Astrocyte (in vitro differentiated cells and primary cell): ENCODE data around the gene GAS2L1. TPM values are rescaled to one million over a fixed set of nuclear protein-coding genes. Genes with fewer than 3 reads are reported as not detected.

ENCODE experiments used
- DNase-seq: peaks from one replicate; pipeline ENCODE4 v3.0.0-alpha.2; 2010; ENCODE audit warnings: low read depth
- FAIRE-seq: peaks from 2 replicates; lab custom pipeline; 2011; peaks lifted over from hg19 to GRCh38; lab: Jason Lieb, UNC
- H2AFZ ChIP-seq: 2 replicates; pipeline ENCODE4 v1.6.0; 2012; ENCODE audit warnings: low read depth, low read length, inconsistent platforms
- H3K27ac ChIP-seq: 2 replicates; pipeline ENCODE4 v1.5.1; 2011; ENCODE audit warnings: low read depth, low read length, inconsistent platforms
- H3K27me3 ChIP-seq: 2 replicates; pipeline ENCODE4 v1.6.0; 2011; ENCODE audit warnings: low read length, inconsistent platforms; ENCODE audit not compliant: insufficient read depth
- H3K36me3 ChIP-seq: 2 replicates; pipeline ENCODE4 v1.5.1; 2011; ENCODE audit warnings: low read length, inconsistent platforms; ENCODE audit not compliant: insufficient read depth
- H3K4me1 ChIP-seq: 2 replicates; pipeline ENCODE4 v1.5.1; 2011; ENCODE audit warnings: low read length, inconsistent platforms; ENCODE audit not compliant: insufficient read depth
- H3K4me2 ChIP-seq: 2 replicates; pipeline ENCODE4 v1.6.0; 2012; ENCODE audit warnings: low read length, inconsistent platforms
- H3K4me3 ChIP-seq: 2 replicates; pipeline ENCODE4 v1.5.1; 2011; ENCODE audit warnings: low read depth, mild to moderate bottlenecking, low read length, inconsistent platforms; ENCODE audit not compliant: insufficient read depth
- H3K79me2 ChIP-seq: 2 replicates; pipeline ENCODE4 v1.6.0; 2012; ENCODE audit warnings: mild to moderate bottlenecking, low read length, inconsistent platforms; ENCODE audit not compliant: insufficient read depth
- H3K9ac ChIP-seq: 2 replicates; pipeline ENCODE4 v1.6.0; 2012; ENCODE audit warnings: mild to moderate bottlenecking, low read length, inconsistent platforms
- H3K9me3 ChIP-seq: 2 replicates; pipeline ENCODE4 v1.5.1; 2012; ENCODE audit warnings: low read depth, mild to moderate bottlenecking, low read length, inconsistent platforms; ENCODE audit not compliant: insufficient read depth
- H4K20me1 ChIP-seq: 2 replicates; pipeline ENCODE4 v1.6.0; 2012; ENCODE audit warnings: low read length, inconsistent platforms; ENCODE audit not compliant: insufficient read depth
- H3K27ac Mint-ChIP-seq: one replicate; pipeline ENCODE4 v1.8.0; 2021; ENCODE audit warnings: mild to moderate bottlenecking, mixed read lengths; ENCODE audit not compliant: unreplicated experiment
- H3K27me3 Mint-ChIP-seq: one replicate; pipeline ENCODE4 v1.8.0; 2021; ENCODE audit warnings: low read depth, mixed read lengths; ENCODE audit not compliant: unreplicated experiment
- H3K36me3 Mint-ChIP-seq: one replicate; pipeline ENCODE4 v1.8.0; 2021; ENCODE audit warnings: low read depth, mixed read lengths; ENCODE audit not compliant: unreplicated experiment
- H3K4me1 Mint-ChIP-seq: one replicate; pipeline ENCODE4 v1.8.0; 2021; ENCODE audit warnings: low read depth, mixed read lengths; ENCODE audit not compliant: unreplicated experiment
- H3K4me3 Mint-ChIP-seq: one replicate; pipeline ENCODE4 v1.8.0; 2021; ENCODE audit warnings: mild to moderate bottlenecking, moderate library complexity, mixed read lengths; ENCODE audit not compliant: unreplicated experiment
- H3K9me3 Mint-ChIP-seq: one replicate; pipeline ENCODE4 v1.8.0; 2021; ENCODE audit warnings: mild to moderate bottlenecking, mixed read lengths; ENCODE audit not compliant: unreplicated experiment
- EZH2 ChIP-seq: IDR thresholded peaks from 2 replicates; pipeline ENCODE4 v1.6.1; 2012; ENCODE audit warnings: mild to moderate bottlenecking, low read length, inconsistent platforms; ENCODE audit not compliant: insufficient read depth
- total RNA-seq: library from RNA; stranded (reverse); gene quantifications from 2 replicates; pipeline ENCODE4 v1.2.1, GENCODE V29; 2021
- TF ChIP-seq, protein P1 (sequence below): IDR thresholded peaks from 2 replicates; pipeline ENCODE4 v1.5.1; 2011; ENCODE audit warnings: low read depth, mild to moderate bottlenecking, inconsistent platforms, low read length, moderate library complexity; ENCODE audit not compliant: insufficient read depth

The GAS2L1 gene
- total RNA-seq, 1 donor from 2014 or later: 24.3 TPM

- H3K27me3 ChIP-seq: peaks cover 33% of the 10 kb centered on the region
- no peak overlapping the region for H3K4me3 Mint-ChIP-seq
- DNase-seq: no peak
- H3K27ac Mint-ChIP-seq: no peak overlapping the region
- H3K9me3 ChIP-seq: no peaks in the 10 kb centered on the region
- no peak overlapping the region for H3K9ac ChIP-seq
- peaks cover 7% of the 10 kb centered on the region for H3K4me1 ChIP-seq
- no peak overlapping the region for H2AFZ ChIP-seq
- H3K4me1 Mint-ChIP-seq: peaks cover 4% of the 10 kb centered on the region
- H3K27me3 Mint-ChIP-seq: peaks cover 32% of the 10 kb centered on the region
- TF ChIP-seq, protein P1, sequence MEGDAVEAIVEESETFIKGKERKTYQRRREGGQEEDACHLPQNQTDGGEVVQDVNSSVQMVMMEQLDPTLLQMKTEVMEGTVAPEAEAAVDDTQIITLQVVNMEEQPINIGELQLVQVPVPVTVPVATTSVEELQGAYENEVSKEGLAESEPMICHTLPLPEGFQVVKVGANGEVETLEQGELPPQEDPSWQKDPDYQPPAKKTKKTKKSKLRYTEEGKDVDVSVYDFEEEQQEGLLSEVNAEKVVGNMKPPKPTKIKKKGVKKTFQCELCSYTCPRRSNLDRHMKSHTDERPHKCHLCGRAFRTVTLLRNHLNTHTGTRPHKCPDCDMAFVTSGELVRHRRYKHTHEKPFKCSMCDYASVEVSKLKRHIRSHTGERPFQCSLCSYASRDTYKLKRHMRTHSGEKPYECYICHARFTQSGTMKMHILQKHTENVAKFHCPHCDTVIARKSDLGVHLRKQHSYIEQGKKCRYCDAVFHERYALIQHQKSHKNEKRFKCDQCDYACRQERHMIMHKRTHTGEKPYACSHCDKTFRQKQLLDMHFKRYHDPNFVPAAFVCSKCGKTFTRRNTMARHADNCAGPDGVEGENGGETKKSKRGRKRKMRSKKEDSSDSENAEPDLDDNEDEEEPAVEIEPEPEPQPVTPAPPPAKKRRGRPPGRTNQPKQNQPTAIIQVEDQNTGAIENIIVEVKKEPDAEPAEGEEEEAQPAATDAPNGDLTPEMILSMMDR: no peak
- no peak for TF ChIP-seq EZH2
- H3K4me2 ChIP-seq: no peak overlapping the region
- no peak for FAIRE-seq
- H3K36me3 Mint-ChIP-seq: peaks cover 8% of the 10 kb centered on the region
- no peaks in the 10 kb centered on the region for H3K36me3 ChIP-seq
- no peak overlapping the region for H3K4me3 ChIP-seq
- no peaks in the 10 kb centered on the region for H3K9me3 Mint-ChIP-seq
- H3K79me2 ChIP-seq: no peaks in the 10 kb centered on the region
- no peak overlapping the region for H3K27ac ChIP-seq
- H4K20me1 ChIP-seq: peaks cover 12% of the 10 kb centered on the region
Measured at GRCh38 chr22:29317827-29318454, 11.5 kb downstream of the GAS2L1 start.

DNA sequence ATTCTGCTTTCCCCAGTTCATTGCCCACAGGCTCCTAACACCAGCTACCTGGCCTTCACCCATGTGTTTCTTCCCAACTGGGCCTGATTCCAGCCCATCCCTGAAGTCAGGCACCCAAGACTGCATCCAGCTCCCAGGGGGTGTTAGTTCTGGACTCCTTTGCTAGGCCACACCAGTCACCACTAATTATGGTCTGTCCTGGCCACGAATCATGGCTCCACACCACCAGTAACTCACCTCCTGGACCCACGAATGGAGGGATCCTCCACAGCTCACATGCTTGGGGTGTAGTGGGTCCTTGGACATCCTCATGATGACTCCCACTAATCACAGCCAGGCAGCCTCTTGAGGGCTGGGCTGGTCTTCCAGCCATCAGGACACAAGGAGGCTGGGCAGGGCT lies 12.6 kb downstream of the GAS2L1 start:
- no peak for FAIRE-seq
- Histone ChIP-seq H3K4me3 (no peak overlapping the region), H3K79me2 (no peaks in the 10 kb centered on the region), H3K36me3 (no peaks in the 10 kb centered on the region), H3K27ac (no peak overlapping the region), H4K20me1 (peaks cover 5% of the 10 kb centered on the region), H2AFZ (no peak overlapping the region), H3K4me2 (no peak overlapping the region), H3K9me3 (no peaks in the 10 kb centered on the region), H3K4me1 (peaks cover 2% of the 10 kb centered on the region), H3K9ac (no peak overlapping the region), H3K27me3 (peaks cover 22% of the 10 kb centered on the region)
- Mint-ChIP-seq H3K4me1 (peaks cover 4% of the 10 kb centered on the region), H3K4me3 (no peak overlapping the region), H3K27me3 (peaks cover 23% of the 10 kb centered on the region), H3K36me3 (peaks cover 5% of the 10 kb centered on the region), H3K9me3 (no peaks in the 10 kb centered on the region), H3K27ac (no peak overlapping the region)
- no peak for DNase-seq
- TF ChIP-seq, protein P1: no peak
- TF ChIP-seq EZH2: no peak

- H3K36me3 ChIP-seq: no peaks in the 10 kb centered on the region
- H3K9me3 ChIP-seq: no peaks in the 10 kb centered on the region
- no peak overlapping the region for H3K27ac ChIP-seq
- no peaks in the 10 kb centered on the region for H4K20me1 ChIP-seq
- Mint-ChIP-seq H3K9me3 (no peaks in the 10 kb centered on the region), H3K4me3 (no peak overlapping the region), H3K4me1 (no peaks in the 10 kb centered on the region), H3K36me3 (peaks cover 6% of the 10 kb centered on the region), H3K27ac (no peak overlapping the region), H3K27me3 (peaks cover 16% of the 10 kb centered on the region)
- TF ChIP-seq EZH2: no peak
- TF ChIP-seq, protein P1: peak; percentile 17
- H3K4me1 ChIP-seq: no peaks in the 10 kb centered on the region
- FAIRE-seq: no peak
- no peak overlapping the region for H3K4me3 ChIP-seq
- H3K4me2 ChIP-seq: no peak overlapping the region
- no peak overlapping the region for H2AFZ ChIP-seq
- H3K79me2 ChIP-seq: no peaks in the 10 kb centered on the region
- peaks cover 13% of the 10 kb centered on the region for H3K27me3 ChIP-seq
- H3K9ac ChIP-seq: no peak overlapping the region
- DNase-seq: no peak
Measured at GRCh38 chr22:29320546-29320945, 14.1 kb downstream of the GAS2L1 start.
